Activated CD8-positive, alpha-beta memory T cell treated with anti-CD3 and anti-CD28 coated beads for 1 hour (primary cell): ENCODE measurements around the gene DDX23.

Experiments
- DNase-seq, 2 donors: peaks; one replicate each; pipeline ENCODE4 v3.0.0-alpha.2; 2020; ENCODE audit warnings: low read depth in 1 of 2; ENCODE audit errors: extremely low read depth in 1 of 2

DDX23 gene

GRCh38 chr12:48824905-48825304, 27.1 kb downstream of the DDX23 start:
- DNase-seq, result no peak

GRCh38 chr12:48824112-48824511, 27.9 kb downstream of the DDX23 start:
- no peak for DNase-seq

GRCh38 chr12:48823281-48823680, 28.7 kb downstream of the DDX23 start:
- DNase-seq, result no peak

- no peak for DNase-seq
Observed at GRCh38 chr12:48822711-48823110, 29.3 kb downstream of the DDX23 start.

GRCh38 chr12:48822139-48822538, 29.8 kb downstream of the DDX23 start:
- DNase-seq, result no peak

GRCh38 chr12:48819986-48820725, 31.8 kb downstream of the DDX23 start:
- DNase-seq, result no peak

GRCh38 chr12:48818831-48819590, 33.0 kb downstream of the DDX23 start:
- no peak for DNase-seq

GRCh38 chr12:48817873-48818830, 33.8 kb downstream of the DDX23 start, which contains the start of gene CACNB3:
CACNB3 (plus strand) TSS chr12:48818496; CDS start chr12:48818930, 434 bp downstream.
- peak; percentile 58 to 66 for DNase-seq

- DNase-seq, result no peak
Observed at GRCh38 chr12:48816143-48816854, 35.7 kb downstream of the DDX23 start.

- DNase-seq, result no peak
Observed at GRCh38 chr12:48815126-48816110, 36.5 kb downstream of the DDX23 start.

GRCh38 chr12:48814262-48815125, 37.5 kb downstream of the DDX23 start:
- DNase-seq, result peak; percentile 22 to 61

GRCh38 chr12:48813465-48814261, 38.3 kb downstream of the DDX23 start:
- DNase-seq, result no peak

- no peak for DNase-seq
Observed at GRCh38 chr12:48812389-48812788, 39.6 kb downstream of the DDX23 start.

- no peak for DNase-seq
Observed at GRCh38 chr12:48811437-48812090, 40.4 kb downstream of the DDX23 start.

GRCh38 chr12:48810903-48811431, 41.0 kb downstream of the DDX23 start:
- DNase-seq, result no peak

- DNase-seq, result no peak
Observed at GRCh38 chr12:48807981-48808380, 44.0 kb downstream of the DDX23 start.

GRCh38 chr12:48803675-48804074, 48.3 kb downstream of the DDX23 start:
- no peak for DNase-seq
